Measurements from ENCODE around the gene GPR137. TPM values are rescaled to one million over a fixed set of nuclear protein-coding genes. Genes with fewer than 3 reads are reported as not detected.

Gene GPR137
- total RNA-seq, 1 experiment from 2014 or later, result 24.4 TPM

GRCh38 chr11:64268025-64268892 is 17.4 kb upstream of the GPR137 start:
- no peak for DNase-seq (ENCODE audit: low read depth, low spot score)
- Histone ChIP-seq H4K20me1 (ENCODE audit: insufficient read depth) (no peaks in the 10 kb centered on the region), H3K9ac (ENCODE audit: low read length) (peak overlapping the region; percentile 80), H3K4me1 (ENCODE audit: control insufficient read depth in 1 of 2, insufficient read depth in 2 of 2, low read length in 2 of 2) (peaks cover 18 to 31% of the 10 kb centered on the region in 2 experiments; a peak in 3 of 4 replicates), H3K4me2 (ENCODE audit: low read length) (peak overlapping the region; percentile 91), H3K27me3 (ENCODE audit: insufficient read depth, low read length) (no peaks in the 10 kb centered on the region), H3K79me2 (ENCODE audit: insufficient read depth, low read length) (peaks cover 8% of the 10 kb centered on the region; the same call in 1 of the 2 replicates), H2AFZ (ENCODE audit: low read depth, low read length, poor library complexity, severe bottlenecking) (no peak overlapping the region), H3K4me3 (replicated peaks in 1 of 2; ENCODE audit: low read depth in 1 of 2, low read length in 2 of 2) (peak overlapping the region; percentile 71 to 72), H3K9me3 (ENCODE audit: control insufficient read depth in 1 of 2, insufficient read depth in 1 of 2, low read depth in 1 of 2, low read length in 2 of 2) (no peaks in the 10 kb centered on the region), H3K9me2 (ENCODE audit: insufficient read depth) (no peaks in the 10 kb centered on the region), H3K27ac (ENCODE audit: low read depth, low read length) (peak overlapping the region; percentile 95), H3K36me3 (ENCODE audit: control insufficient read depth in 1 of 2, insufficient read depth in 2 of 2, low read length in 2 of 2) (peaks cover 5 to 20% of the 10 kb centered on the region in 2 experiments; a peak in 2 of 4 replicates)
- ChIA-PET CTCF (interaction anchor here (0.6 to 2.5 kb wide), 6 partner anchors 16 to 87 kb away, joined by 3 to 11 read pairs (median 4); no protein-coding TSS in a partner anchor), POLR2A (interaction anchor here (0.7 to 3.9 kb wide), 12 partner anchors 11 to 82 kb away, joined by 3 to 29 read pairs (median 4); partner anchors contain the start of genes ESRRA, FKBP2, GPR137 and PPP1R14B), RAD21 (ENCODE audit: low non-redundant PET in 1 of 2, low total read pairs in 2 of 2, uncharacterized antibody in 2 of 2, unreplicated experiment in 2 of 2) (no interaction called here)
- intact Hi-C loops (cut with micrococcal nuclease), result no loop called here
- ATAC-seq, result peak; percentile 6
- BruUV-seq (replicated peaks), result no TSS peak
- TF ChIP-seq TCF7L2 (IDR thresholded peaks at IDR 0.05; ENCODE audit: borderline replicate concordance, extremely low read depth, insufficient read depth, insufficient read length) (peak; percentile 85), ZNF274 (IDR thresholded peaks at IDR 0.05; ENCODE audit: low read depth, low read length) (no peak), POLR2AphosphoS5 (IDR thresholded peaks at IDR 0.05; ENCODE audit: low read depth, low read length) (0 out of 2 replicates have a peak, but pooled peaks have one; percentile 10)
- TF ChIP-seq, protein P1, sequence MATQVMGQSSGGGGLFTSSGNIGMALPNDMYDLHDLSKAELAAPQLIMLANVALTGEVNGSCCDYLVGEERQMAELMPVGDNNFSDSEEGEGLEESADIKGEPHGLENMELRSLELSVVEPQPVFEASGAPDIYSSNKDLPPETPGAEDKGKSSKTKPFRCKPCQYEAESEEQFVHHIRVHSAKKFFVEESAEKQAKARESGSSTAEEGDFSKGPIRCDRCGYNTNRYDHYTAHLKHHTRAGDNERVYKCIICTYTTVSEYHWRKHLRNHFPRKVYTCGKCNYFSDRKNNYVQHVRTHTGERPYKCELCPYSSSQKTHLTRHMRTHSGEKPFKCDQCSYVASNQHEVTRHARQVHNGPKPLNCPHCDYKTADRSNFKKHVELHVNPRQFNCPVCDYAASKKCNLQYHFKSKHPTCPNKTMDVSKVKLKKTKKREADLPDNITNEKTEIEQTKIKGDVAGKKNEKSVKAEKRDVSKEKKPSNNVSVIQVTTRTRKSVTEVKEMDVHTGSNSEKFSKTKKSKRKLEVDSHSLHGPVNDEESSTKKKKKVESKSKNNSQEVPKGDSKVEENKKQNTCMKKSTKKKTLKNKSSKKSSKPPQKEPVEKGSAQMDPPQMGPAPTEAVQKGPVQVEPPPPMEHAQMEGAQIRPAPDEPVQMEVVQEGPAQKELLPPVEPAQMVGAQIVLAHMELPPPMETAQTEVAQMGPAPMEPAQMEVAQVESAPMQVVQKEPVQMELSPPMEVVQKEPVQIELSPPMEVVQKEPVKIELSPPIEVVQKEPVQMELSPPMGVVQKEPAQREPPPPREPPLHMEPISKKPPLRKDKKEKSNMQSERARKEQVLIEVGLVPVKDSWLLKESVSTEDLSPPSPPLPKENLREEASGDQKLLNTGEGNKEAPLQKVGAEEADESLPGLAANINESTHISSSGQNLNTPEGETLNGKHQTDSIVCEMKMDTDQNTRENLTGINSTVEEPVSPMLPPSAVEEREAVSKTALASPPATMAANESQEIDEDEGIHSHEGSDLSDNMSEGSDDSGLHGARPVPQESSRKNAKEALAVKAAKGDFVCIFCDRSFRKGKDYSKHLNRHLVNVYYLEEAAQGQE (IDR thresholded peaks at IDR 0.05; ENCODE audit: low read depth), result no peak

Measured in HCT116 (cell line).